Measurements from ENCODE around the gene AP1S1.
A peak's percentile ranks its signal among the peaks of the same experiment; 100 is the strongest.
"Not testable (repeated sequence)": the region's sequence is repeated elsewhere in the genome, so short reads cannot be mapped to it uniquely, and the experiment has no call there.

The AP1S1 gene

GRCh38 chr7:101153969-101154692 is at the start of gene AP1S1:
Gene AP1S1 (plus strand): TSS chr7:101154476. CDS start chr7:101154515, 39 bp downstream.
- DNase-seq: peak; percentile 99

- DNase-seq: no peak
Observed at GRCh38 chr7:101104799-101105198, 49.5 kb upstream of the AP1S1 start.

GRCh38 chr7:101105248-101105647 is 49.0 kb upstream of the AP1S1 start:
- not testable (repeated sequence) for DNase-seq

GRCh38 chr7:101106386-101106785 is 47.9 kb upstream of the AP1S1 start:
- DNase-seq: no peak

GRCh38 chr7:101108330-101108857 is 45.9 kb upstream of the AP1S1 start:
- DNase-seq: no peak

GRCh38 chr7:101108961-101109360 is 45.3 kb upstream of the AP1S1 start:
- no peak for DNase-seq

GRCh38 chr7:101109368-101109767 is 44.9 kb upstream of the AP1S1 start:
- no peak for DNase-seq

- DNase-seq: no peak
Observed at GRCh38 chr7:101111261-101111660, 43.0 kb upstream of the AP1S1 start.

GRCh38 chr7:101112233-101112632 is 42.0 kb upstream of the AP1S1 start:
- DNase-seq: no peak

GRCh38 chr7:101113140-101113539 is 41.1 kb upstream of the AP1S1 start:
- DNase-seq: not testable (repeated sequence)

GRCh38 chr7:101113836-101114235 is 40.4 kb upstream of the AP1S1 start:
- DNase-seq: no peak

GRCh38 chr7:101114492-101114891 is 39.8 kb upstream of the AP1S1 start:
- DNase-seq: no peak

- no peak for DNase-seq
Observed at GRCh38 chr7:101115215-101115614, 39.1 kb upstream of the AP1S1 start.

- no peak for DNase-seq
Observed at GRCh38 chr7:101116898-101117297, 37.4 kb upstream of the AP1S1 start.

GRCh38 chr7:101118856-101119255 is 35.4 kb upstream of the AP1S1 start:
- no peak for DNase-seq

GRCh38 chr7:101119876-101120275 is 34.4 kb upstream of the AP1S1 start:
- no peak for DNase-seq

- DNase-seq: no peak
Observed at GRCh38 chr7:101120315-101120714, 34.0 kb upstream of the AP1S1 start.

GRCh38 chr7:101121631-101121990 is 32.7 kb upstream of the AP1S1 start:
- not testable (repeated sequence) for DNase-seq

- no peak for DNase-seq
Observed at GRCh38 chr7:101121991-101122932, 32.0 kb upstream of the AP1S1 start.

GRCh38 chr7:101122933-101123702 is 31.2 kb upstream of the AP1S1 start:
- no peak for DNase-seq

- DNase-seq: no peak
Observed at GRCh38 chr7:101123703-101124068, 30.6 kb upstream of the AP1S1 start.

- no peak for DNase-seq
Observed at GRCh38 chr7:101124376-101125056, 29.8 kb upstream of the AP1S1 start.

Data from NCI-H1694 treated with DMSO at 0.1 percent for 48 hours (cell line).